Neural cell (in vitro differentiated cells): ENCODE data around the gene IMPG2.

Experiments used
- CTCF ChIP-seq: fragments of 450-650 bp; IDR thresholded peaks from 2 replicates; pipeline ENCODE4 v1.5.1; 2014; ENCODE audit warnings: antibody characterized with exemption, mild to moderate bottlenecking, moderate library complexity; ENCODE audit not compliant: poor library complexity, severe bottlenecking
- EP300 ChIP-seq: fragments of 450-650 bp; conservative IDR thresholded peaks from 2 replicates; pipeline ENCODE4 v1.6.1; 2014; ENCODE audit warnings: antibody characterized with exemption, mild to moderate bottlenecking, moderate library complexity; ENCODE audit not compliant: poor library complexity, severe bottlenecking
- EZH2 ChIP-seq: fragments of 200-600, 300-800 bp; shearing (Covaris generic), sonication (generic); IDR thresholded peaks from 2 replicates; pipeline ENCODE4 v1.6.1; 2014; ENCODE audit warnings: antibody characterized with exemption, low read length, borderline replicate concordance, mild to moderate bottlenecking; ENCODE audit not compliant: insufficient read depth, poor library complexity, severe bottlenecking
- POLR2AphosphoS5 ChIP-seq: IDR thresholded peaks from 2 replicates; pipeline ENCODE4 v1.6.1; 2012
- RAD21 ChIP-seq: fragments of 450-650 bp; conservative IDR thresholded peaks from 2 replicates; pipeline ENCODE4 v1.6.1; 2014; ENCODE audit warnings: antibody characterized with exemption, mild to moderate bottlenecking, moderate library complexity
- REST ChIP-seq: IDR thresholded peaks from 2 replicates; pipeline ENCODE4 v1.6.1; 2012; ENCODE audit warnings: borderline replicate concordance
- TAF1 ChIP-seq: IDR thresholded peaks from 2 replicates; pipeline ENCODE4 v1.6.1; 2012; ENCODE audit warnings: low read depth

- TF ChIP-seq TAF1 (no peak), CTCF (no peak), EZH2 (no peak), REST (no peak), POLR2AphosphoS5 (no peak), RAD21 (no peak), EP300 (no peak)
Observed at GRCh38 chr3:101204246-101204645, 116.1 kb downstream of the IMPG2 start.
